Fibroblast of lung (primary cell): ENCODE results near the gene RASGEF1B.

Experiments used
- CTCF ChIP-seq, 2 donors: IDR thresholded peaks in 1 of 2; conservative IDR thresholded peaks in 1 of 2; 1 replicate in 1 of 2; 2 replicates in 1 of 2; pipeline ENCODE4 v1.5.1; 2011 to 2012; ENCODE audit warnings: low read length in 2 of 2, control low read depth in 1 of 2, inconsistent platforms in 1 of 2, low read depth in 1 of 2, mild to moderate bottlenecking in 1 of 2
- EZH2 ChIP-seq: IDR thresholded peaks from 2 replicates; pipeline ENCODE4 v1.5.1; 2012; ENCODE audit warnings: low read length, control low read depth, mild to moderate bottlenecking; ENCODE audit errors: missing control alignments

DNA sequence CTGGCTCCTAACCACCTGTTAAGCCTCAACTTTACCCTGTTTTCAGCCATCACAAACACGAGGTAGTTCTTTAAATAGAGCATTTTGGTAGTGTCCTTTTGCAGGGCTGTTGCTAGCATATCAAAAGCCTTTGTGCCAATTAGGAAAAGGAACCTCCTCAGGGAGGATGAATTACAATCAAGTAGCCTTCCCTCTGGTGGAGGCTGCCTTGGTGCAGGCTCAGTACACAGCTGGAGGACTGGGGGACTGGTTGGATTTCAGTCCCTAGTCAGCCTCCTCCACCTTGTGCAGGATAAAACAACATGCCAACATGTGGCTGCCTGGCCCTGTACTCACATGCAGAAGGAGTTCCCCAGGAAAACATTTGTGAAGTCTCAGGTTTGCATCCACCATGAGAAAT is 53.1 kb downstream of the RASGEF1B start:
- TF ChIP-seq CTCF (conservative IDR thresholded peaks at IDR 0.05 in 1 of 2, IDR thresholded peaks at IDR 0.05 in 1 of 2; ENCODE audit: low read depth in 1 of 2, low read length in 2 of 2): no peak
- no peak for TF ChIP-seq EZH2
